NCI-H1417 treated with DMSO at 0.1 percent for 48 hours (cell line): ENCODE data around the gene MAP3K14.
A peak's percentile ranks its signal among the peaks of the same experiment; 100 is the strongest.
"Not testable (repeated sequence)": the region's sequence is repeated elsewhere in the genome, so short reads cannot be mapped to it uniquely, and the experiment has no call there.

Experiments used
- DNase-seq: peaks from one replicate; lab custom pipeline; 2025; lab: John Stamatoyannopoulos, UW

The MAP3K14 gene

DNA sequence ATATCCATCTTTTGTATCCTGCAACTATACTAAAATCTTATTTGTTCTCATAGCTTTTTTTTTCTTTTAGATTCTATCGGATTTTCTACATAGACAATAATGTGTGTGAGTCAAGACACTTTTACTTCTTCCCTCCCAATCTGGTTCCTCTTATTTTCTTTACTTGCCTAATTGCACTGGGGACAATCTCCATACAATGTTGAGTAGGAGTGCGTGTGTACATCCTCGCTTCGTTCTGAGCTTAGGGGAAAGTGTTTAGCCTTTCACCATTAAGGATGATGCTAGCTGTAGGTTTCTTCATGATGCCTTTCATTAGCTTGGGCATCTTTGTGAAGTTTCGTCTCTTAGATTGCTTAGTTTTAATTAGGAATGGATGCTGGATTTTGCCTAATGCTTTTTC, 57.8 kb downstream of the MAP3K14 start:
- no peak for DNase-seq

DNA sequence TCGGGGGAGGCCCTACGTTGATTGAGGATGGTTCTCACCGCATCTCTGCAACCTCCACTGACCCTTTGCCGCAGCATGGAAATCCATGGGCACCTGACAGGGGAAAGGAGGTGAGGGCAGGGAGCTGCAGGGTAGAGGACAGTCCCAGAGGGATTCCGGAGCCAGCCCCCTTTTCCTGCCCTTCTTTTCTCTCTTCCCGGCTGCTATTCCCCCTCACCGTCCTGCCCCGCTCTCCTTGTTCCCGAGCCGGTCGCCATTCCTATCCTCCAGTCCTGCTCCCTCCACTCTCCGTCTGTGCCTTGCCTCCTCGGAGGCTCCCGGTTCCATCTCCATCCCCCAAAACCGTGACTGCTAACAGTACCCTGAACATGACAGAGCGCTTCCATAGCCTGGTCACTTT, 59.7 kb downstream of the MAP3K14 start:
- DNase-seq = no peak

DNA sequence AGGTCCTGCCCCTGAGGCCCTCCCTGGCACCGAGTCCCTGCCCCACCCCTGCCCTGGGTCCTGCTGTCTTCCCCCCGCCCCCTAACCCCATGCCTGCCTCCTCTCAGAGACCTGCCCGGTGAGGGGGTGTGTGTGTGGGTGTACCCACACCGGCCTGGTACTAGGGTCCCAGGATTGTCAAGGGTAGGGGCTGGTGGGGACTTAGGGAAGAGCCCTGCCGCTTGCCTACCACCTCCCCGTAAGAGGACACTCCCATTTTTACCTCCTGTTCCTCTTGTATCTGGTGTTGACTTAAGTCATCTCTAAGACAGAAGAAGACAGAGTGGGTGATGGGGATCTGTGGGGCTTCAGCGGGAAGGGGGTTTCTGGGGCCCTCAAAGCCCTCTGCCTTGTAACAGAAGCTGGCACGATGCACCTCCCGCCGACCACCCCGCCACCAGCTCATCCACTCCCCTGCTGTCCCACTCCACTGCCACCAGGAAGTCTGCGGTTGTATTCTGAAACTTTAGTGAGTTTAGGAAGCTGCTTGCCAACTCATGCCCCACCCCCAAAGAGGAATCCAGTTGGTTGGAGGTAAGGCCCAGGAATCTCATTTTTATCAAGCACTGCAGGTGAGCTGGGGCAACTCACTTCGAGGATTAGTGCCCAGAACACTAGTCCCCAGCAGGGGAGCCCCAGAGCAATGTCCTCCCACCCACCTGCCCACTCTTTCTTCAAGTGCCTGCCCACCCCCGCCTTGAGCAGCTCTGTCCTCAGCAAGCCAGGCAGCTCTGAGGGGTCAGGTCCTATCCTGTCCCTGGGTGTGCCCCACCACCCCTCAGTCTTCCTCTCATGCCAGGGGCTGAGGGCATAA, 60.5 kb downstream of the MAP3K14 start:
- no peak for DNase-seq

DNA sequence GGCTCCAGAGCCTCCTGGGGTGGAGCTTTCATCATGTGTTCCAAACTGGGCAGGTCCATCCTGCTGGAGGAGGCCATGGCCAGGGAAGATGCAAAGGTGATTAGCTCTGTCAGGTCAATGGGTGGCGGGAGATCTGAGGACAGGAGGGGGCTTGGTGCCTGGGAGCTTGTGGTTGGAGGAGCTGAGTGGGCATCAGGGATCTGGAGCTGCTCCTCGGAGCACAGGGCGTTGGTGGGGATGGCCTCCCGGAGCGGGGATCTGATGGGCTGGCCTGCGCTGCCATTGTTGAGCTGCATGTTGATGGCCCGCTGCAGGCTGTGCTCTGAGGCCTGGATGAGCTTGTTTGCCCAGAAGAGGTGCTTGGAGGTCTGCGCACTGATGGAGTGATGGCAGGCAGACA, 61.5 kb downstream of the MAP3K14 start:
- no peak for DNase-seq

DNA sequence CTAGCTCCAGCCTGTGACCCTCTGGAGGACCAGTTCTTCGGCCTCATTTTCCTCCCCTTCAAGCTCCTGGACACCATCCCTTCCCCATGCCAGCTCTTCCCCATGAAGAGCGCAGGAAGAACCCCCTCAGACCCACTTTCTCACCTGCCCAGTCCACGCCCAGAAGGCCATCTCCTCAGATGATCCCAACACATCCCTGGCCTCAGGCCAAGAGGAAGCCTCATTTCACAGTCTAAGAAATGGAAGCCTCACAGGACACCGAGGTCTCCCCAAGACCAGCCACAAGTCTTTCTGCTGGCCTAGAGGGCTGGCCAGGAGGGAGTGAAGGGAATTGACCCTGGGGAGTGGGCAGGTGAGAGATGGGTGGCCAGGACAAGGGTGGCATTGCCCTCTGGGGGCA, 62.9 kb downstream of the MAP3K14 start:
- DNase-seq = no peak

DNA sequence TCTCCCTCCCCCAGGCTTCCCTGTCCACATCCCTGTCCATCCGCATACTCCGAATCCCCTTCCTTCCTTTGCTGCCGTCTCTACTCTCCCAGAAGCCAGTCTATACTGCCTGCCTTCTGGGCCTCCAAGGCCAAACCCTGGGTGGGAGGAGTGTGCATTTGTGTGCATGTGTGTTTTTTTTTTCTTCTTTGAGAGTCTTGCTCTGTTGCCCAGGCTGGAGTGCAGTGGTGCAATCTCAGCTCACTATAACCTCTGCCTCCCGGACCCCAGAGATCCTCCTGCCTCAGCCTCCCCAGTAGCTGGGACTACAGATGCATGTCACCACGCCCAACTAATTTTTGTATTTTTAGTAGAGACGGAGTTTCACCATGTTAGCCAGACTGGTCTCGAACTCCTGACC, 63.6 kb downstream of the MAP3K14 start:
- not testable (repeated sequence) for DNase-seq

DNA sequence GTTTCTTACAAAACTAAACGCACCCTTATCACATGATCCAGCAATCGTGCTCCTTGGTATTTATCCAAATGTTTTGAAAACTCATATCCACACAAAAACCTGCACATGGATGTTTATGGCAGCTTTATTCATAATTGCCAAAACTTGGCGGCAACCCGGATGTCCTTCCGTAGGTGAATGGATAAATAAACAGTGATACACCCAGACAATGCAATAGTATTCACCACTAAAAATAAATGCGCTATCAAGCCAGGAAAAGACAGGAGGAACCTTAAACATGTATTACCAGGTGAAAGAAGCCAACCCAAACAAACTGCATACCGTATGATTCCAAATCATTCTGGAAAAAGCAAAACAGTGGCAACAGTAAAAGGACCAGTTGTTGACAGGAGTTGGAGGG, 64.9 kb downstream of the MAP3K14 start:
- DNase-seq = no peak

DNA sequence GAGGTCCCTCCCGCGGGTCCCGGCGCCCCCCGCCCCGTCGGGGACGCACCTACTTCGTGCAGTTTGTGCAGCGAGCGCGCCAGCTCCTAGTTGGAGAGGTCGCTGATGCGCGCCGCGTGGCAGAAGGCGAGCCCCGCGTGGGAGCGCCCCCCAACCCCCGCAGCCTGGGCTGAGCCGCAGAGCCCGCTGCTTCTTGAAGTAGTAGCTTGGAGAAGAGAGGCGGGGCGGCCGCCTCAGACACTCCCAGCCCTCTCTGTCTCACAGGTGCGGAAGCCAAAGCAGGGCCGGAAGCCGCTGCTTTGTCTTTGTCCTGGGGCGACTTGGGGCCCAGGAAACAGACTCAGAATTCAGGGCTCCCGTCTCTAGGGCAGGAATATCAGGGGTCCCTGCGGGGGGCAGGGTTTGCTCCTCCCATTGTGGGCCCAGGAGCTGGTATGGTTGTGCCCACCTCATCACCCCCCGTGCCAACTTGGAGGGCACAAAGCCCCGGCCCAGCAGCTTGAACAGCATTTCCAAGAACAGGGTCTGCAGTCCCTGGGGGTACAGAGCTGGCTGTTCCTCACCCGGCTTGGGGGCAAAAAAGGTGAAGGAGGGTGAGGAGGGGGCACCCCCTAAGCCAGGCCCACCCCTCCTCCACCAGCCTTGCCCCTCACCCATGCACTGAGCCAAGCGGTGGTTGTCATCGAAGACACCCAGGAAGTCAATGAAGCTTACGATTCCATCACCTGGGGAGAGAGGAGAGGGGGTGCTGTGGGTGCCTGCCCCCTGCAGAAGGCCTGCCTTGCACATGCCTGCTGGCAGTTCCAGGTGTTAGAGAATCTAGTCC, 68.5 kb downstream of the MAP3K14 start:
- DNase-seq = no peak

DNA sequence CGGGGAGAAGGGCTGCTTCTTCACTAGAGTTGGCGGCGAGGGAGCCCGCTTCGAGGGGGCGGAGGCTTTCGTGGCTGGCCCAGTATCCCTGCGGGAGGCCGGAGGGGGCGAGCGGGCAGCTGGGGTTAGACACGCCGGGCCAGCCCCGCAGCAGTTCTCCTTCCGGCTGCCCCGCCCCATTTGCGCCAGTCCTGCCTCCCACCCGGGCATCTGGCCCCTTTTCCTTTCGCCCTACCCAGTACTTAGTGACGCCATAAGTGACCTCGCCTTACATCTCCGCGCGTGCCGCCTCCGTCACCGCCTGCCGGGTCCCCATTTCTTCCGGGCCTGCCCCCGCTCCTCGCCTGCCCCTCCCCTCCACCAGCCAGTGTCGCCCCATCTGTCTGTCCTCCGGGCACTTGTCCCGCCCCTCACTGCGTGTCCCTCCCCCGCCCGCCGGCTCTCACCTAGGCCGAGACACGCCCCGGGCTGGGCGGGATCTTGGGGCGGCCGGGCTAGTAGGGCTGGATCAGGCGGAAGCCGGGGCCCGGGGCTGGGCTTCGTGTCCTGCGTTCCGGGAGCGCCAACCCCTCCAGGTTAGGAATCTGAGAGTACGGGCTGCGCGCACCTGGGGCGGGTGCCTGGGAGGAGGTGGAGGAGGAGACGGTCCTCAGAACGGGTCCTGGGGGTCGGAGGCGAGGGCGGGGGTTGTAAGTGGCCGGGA, 69.2 kb downstream of the MAP3K14 start:
- DNase-seq = peak; percentile 60

DNA sequence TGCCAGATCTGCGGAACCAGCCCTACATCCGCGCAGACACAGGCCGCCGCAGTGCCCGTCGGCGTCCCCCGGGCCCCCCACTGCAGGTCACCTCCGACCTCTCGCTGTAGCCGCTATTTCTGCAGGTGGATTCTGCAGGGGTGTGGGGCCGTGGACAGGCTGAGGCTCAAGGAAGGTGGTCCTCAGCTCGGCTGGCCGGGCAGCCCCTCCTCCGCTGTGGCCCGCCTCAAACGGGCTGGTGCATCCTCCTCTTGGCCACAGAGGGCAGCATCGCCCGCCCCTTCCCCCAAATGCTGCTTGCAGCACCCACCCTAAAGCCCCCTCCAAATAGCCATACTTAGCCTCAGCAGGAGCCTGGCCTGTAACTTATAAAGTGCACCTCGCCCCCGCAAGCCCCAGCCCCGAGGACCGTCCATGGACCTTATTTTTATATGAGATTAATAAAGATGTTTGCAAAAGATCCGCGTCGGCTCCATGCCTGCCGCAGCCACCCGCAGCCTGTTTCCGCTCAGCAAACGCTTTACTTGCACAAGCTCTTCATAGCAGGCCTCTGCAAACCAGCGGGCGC, 69.9 kb downstream of the MAP3K14 start:
- no peak for DNase-seq

DNA sequence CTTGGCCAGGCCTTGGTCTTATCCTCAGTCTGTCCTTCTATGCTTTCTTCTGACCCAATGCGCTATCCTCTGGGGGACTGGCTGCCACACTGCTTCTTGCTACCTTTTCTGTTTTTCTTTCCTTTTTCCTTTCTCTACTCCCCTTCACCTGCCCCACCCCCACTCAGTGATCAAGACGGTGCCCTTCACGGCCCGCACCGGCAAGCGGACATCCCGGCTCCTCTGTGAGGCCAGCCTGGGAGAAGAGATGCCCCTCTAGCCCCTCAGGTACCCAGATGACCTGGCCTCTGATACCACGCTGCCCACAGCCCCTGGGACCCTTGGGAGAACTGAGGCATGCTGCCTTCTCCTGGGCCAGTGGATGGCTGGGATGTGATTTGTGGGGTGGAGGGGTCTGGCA, 70.5 kb downstream of the MAP3K14 start:
- no peak for DNase-seq

DNA sequence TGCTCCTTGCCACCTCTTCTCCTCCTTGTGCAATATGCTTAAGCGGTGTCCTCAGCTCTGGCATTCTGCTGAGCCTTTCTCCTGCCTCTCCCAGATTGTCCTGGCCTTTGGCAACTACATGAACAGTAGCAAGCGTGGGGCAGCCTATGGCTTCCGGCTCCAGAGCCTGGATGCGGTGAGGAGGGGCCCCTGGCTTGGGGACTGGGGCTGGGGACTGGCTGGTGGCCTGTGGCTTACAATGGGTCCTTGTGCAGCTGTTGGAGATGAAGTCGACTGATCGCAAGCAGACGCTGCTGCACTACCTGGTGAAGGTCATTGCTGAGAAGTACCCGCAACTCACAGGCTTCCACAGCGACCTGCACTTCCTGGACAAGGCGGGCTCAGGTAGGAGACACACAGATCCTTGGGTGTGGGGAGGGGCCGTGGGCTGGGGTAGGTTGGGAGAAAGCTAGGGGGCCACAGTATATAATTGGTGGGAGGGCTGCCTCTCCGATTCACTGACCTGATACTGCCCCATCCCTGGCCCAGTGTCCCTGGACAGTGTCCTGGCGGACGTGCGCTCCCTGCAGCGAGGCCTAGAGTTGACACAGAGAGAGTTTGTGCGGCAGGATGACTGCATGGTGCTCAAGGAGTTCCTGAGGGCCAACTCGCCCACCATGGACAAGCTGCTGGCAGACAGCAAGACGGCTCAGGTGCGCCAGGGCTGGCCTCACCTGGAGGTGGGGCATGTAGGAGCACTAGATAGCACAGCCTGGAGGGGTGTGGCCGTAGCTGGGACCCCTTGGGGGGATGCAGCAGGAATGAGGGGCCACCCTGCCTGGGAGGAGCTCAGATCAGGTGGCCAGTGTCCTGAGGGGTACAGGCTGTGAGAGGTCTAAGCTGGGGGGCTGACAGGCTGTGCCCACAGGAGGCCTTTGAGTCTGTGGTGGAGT, 71.8 kb downstream of the MAP3K14 start:
- no peak for DNase-seq

DNA sequence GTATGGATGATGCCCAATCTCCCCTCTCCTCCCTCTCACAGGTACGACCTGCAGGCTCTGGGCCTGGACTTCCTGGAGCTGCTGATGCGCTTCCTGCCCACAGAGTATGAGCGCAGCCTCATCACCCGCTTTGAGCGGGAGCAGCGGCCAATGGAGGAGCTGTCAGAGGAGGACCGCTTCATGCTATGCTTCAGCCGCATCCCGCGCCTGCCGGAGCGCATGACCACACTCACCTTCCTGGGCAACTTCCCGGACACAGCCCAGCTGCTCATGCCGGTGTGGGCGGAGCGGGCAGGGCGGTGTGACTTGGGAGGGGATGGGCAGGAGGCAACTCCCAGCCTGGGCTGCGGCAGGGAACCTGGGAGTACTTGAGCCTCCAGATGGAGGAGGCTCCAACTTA, 73.1 kb downstream of the MAP3K14 start:
- no peak for DNase-seq

DNA sequence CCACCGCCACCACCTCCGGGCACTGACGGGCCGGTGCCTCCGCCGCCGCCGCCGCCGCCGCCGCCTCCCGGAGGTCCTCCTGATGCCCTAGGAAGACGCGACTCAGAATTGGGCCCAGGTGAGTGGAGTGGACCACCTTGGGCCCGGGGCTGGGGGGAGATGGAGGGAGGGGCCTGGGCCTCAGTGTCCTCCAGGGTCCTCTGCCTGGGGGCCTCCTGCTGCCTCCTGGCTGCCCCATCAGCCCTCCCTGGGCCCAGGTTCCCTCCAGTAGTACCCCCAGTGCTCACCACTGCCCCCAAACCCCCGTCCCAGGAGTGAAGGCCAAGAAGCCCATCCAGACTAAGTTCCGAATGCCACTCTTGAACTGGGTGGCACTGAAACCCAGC, 74.8 kb downstream of the MAP3K14 start:
- DNase-seq = no peak

DNA sequence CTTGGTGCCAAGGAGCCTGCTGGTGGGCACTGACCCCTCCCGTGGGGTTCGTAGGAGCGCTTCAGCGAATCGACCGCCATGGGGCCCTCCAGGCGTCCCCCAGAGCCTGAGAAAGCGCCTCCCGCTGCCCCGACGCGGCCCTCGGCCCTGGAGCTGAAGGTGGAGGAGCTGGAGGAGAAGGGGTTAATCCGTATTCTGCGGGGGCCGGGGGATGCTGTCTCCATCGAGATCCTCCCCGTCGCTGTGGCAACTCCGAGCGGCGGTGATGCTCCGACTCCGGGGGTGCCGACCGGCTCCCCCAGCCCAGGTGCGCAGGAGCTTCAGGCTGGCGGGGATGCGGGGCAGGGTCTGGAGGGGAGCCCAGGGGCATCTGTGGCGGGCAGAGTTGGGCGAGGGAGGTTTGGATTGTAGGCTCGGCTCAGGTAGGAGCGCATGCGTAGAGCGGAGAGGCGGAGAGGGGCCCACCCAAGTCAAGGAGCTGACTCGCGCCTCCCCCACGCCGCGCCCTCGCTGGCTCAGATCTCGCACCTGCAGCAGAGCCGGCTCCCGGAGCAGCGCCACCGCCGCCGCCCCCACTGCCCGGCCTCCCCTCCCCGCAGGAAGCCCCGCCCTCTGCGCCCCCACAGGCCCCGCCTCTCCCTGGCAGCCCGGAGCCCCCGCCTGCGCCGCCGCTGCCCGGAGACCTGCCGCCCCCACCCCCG, 75.3 kb downstream of the MAP3K14 start:
- peak; percentile 21 for DNase-seq

DNA sequence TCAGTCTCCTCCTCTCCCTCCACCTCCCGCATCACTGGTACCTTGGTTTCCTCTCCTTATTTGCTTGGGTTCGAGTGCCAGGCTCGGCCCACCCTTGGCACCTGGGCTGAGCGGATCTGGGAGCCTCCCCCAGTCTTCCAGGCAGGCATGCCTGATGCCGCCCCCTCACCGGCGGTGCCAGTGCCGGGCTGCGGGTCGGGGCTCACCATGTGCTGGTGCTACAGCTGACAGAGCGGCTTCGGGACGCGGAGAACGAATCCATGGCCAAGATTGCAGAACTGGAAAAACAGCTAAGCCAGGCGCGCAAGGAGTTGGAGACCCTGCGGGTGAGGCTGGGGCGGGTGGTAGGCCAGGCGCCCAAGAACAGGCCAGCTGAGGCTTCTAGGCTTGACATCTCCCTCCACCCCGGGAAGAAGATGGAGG, 75.9 kb downstream of the MAP3K14 start:
- no peak for DNase-seq

DNA sequence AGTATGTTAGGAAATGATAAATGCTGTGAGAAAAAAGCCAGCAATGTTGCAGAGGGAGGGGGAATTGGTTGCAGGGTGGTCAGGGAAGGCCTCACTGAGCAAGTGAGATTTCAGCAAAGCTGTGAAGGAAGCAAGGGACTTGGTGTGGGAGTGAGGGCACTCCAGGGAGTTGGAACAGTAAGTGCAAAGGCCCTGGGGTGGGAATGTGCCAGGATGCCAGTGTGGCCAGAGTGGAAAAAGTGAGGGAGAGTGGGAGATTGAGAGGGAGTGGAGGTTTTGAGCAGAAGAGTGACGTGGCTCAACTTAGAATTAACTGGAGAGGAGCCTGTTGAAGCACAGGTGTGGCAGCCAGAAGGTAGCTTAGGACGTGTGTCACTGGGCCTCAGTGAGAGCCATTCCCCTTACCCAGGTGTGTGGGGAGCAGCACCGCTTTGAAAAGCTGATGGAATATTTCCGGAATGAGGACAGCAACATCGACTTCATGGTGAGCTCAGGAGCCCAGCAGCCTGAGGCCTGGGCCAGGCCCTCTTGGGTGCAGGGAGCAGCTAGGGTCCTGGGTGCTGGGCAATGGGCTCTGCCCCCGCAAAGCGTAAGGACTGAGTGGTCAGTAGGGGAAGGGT, 78.6 kb downstream of the MAP3K14 start:
- DNase-seq = no peak

DNA sequence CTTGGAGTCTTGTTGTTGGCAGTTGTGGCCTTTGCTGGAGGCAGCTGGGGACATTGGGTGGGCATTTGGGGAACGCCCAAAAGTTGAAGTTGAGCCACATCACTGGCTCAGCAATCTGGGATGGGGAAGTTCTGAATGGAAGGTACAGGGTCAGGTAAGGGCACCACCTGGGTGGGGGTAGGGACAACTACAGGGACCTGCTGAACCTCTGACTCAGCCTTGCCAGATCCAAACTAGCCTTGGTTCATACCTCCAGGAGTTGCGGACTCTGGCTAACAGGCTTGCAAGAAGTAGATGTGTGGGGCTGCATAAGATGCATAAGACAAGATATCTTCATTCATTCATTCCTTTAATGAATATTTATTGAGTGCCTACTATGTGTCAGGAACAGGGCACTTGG, 79.1 kb downstream of the MAP3K14 start:
- DNase-seq = no peak

DNA sequence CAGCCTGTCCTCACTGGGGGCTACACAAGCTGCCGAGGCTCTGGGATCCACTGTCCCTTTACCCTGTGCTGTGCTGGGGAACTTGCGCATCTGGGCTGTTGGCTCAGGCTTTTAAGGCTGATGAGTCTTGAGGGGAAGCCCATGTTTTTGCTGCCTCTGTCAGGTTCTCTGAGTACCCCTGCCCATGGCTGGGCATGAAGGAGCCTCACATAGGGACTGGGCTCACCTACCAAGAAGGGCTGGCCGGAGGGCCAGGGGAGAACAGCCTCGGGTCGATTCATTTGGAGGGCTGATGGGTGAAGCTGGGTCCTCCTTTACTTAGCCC, 80.6 kb downstream of the MAP3K14 start:
- DNase-seq = no peak
